GM19328 (cell line): ENCODE measurements around the gene ETHE1.

ENCODE experiments used
- ATAC-seq: cut with Tn5 transposase; IDR thresholded peaks from one replicate; pipeline ENCODE4 v1.9.1; 2021; ENCODE audit warnings: mild to moderate bottlenecking, moderate library complexity; ENCODE audit not compliant: unreplicated experiment

ETHE1 gene

GRCh38 chr19:43498233-43498842 is 28.7 kb downstream of the ETHE1 start:
- ATAC-seq: no peak

DNA sequence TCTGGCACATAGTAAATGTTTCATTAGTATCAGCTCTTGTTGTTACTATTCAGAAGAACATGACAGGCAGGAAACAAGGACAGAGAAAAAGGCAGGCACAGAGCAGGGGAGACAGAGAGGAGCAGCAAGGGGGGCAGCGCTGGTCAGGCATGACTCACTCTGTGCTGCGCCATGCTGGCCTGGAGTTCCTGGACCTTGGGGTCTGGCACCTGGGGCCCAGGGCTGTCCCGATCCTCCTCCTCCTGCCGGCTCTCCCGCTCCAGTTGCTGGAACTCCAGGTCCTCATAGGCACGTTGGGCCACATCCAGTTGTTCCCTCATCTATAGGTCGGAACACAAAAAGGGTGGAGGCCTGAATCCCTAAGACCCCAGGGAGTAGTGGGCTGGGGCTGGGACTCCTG is 30.0 kb downstream of the ETHE1 start:
- no peak for ATAC-seq

DNA sequence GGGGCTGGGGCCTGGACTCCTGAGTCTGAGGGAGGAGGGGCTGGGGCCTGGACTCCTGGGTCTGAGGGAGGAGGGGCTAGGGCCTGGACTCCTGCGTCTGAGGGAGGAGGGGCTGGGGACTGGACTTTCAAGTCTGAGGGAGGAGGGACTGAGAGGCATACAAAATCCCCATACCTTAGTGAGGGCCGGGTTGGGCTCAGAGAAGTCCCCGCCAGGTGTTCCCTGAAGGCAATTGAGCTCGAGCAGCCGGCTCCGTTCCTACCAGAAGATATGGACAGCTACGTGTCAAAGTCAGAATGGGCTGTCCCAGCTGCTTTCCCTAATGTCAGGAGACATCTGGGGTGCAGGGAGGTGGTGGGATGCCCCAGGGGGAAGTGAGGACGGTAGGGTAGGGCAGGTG is 31.9 kb downstream of the ETHE1 start:
- ATAC-seq: no peak

DNA sequence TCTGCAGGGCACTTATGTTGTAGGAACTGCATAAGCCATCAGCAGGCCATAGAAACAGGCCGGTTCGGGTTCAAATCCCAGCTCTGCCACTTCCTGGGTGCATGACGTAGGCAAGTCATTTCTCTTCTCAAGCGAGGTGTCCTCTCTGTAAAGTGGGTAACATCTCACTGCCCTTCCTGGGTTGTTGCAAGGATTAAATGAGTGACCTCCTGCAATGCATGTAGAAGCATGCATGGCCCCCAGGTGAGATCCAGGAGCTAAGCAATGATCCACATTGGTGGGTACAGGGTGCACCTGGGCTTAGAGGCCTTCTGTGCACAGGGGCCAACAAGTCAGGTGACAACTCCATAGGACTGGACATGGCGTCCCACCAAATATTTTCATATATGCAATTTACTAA is 36.2 kb downstream of the ETHE1 start:
- no peak for ATAC-seq

DNA sequence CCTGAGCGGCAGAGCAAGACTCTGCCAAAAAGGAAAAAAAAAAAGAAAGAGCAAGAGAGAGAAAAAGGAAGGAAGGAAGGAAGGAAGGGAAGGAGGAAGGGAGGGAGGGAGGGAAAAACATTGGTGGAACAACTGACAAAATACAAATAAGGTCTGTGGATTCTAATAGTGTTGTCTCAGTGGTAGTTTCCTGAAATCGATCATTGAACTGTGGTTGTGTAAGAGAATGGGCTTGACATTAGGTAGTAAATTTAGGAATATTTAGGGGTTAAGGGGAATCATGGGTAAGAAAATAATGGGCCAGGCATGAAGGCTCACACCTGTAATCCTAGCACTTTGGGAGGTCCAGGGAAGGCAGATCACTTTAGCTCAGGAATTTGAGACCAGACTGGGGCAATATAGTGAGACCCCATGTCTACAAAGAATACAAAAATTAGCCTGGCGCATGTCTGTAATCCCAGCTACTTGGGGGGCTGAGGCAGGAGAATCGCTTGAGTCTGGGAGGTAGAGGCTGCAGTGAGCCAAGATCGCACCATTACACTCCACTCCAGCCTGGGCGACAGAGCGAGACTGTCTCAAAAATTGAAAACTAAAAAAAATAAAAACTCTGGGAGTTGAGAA is 36.9 kb downstream of the ETHE1 start:
- no peak for ATAC-seq

- no peak for ATAC-seq
Observed at GRCh38 chr19:43489310-43489709, 37.7 kb downstream of the ETHE1 start.

DNA sequence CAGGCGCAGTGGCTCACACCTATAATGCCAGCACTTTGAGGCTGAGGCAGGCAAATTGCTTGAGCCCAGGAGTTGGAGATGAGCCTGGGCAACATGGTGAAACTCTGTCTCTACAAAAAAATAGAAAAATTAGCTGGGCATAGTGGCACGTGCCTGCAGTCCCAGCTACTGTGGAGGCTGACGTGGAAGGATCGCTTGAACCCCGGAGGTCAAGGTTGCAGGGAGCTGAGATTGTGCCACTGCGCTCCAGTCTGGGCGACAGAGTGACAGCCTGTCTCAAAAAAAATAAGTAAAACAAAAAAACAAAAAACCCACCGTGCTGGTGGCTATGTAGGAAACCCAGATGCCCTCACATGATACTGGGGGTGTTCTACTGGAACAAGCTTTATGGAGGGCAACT is 38.8 kb downstream of the ETHE1 start:
- no peak for ATAC-seq

- ATAC-seq: no peak
Observed at GRCh38 chr19:43486412-43486811, 40.6 kb downstream of the ETHE1 start.

DNA sequence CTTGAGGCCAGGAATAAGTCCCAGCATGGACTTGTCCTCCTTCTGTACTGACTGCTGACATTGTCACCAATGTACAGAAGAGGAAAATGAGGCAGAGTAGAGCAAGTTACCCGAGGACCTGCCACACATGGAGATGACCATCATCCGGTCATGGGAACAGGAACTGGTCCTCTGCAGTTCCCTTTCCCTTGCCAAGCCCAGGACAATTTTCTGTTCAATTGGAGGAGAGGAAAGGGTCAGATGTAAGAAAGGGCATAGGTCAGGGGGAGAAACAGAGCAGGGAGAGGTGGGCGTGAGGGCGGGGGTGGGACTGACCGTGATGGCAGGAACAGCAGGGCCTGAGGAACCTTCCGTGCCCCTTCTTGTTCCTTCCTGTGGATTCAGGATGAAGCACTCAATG is 41.0 kb downstream of the ETHE1 start:
- ATAC-seq: no peak

DNA sequence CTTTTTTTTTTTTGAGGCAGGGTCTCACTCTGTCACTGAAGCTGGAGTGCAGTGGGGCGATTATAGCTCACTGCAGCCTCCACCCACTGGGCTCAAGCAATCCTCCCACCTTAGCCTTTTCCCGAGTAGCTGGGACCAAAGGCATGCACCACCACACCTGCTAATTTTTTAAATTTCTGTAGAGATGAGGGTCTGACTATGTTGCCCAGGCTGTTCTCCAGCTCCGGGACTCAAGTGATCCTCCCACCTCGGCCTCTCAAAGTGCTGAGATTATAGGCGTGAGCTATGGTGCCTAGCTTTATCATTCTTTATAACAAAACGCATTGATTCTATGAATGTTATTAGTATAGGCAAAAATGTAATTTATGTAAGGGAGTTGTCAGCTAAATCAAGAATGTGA is 43.7 kb downstream of the ETHE1 start:
- no peak for ATAC-seq

- no peak for ATAC-seq
Observed at GRCh38 chr19:43482193-43482592, 44.8 kb downstream of the ETHE1 start.

GRCh38 chr19:43481701-43482100 is 45.3 kb downstream of the ETHE1 start:
- no peak for ATAC-seq

- ATAC-seq: no peak
Observed at GRCh38 chr19:43480574-43480973, 46.4 kb downstream of the ETHE1 start.

GRCh38 chr19:43479961-43480561 is 46.9 kb downstream of the ETHE1 start:
- no peak for ATAC-seq

DNA sequence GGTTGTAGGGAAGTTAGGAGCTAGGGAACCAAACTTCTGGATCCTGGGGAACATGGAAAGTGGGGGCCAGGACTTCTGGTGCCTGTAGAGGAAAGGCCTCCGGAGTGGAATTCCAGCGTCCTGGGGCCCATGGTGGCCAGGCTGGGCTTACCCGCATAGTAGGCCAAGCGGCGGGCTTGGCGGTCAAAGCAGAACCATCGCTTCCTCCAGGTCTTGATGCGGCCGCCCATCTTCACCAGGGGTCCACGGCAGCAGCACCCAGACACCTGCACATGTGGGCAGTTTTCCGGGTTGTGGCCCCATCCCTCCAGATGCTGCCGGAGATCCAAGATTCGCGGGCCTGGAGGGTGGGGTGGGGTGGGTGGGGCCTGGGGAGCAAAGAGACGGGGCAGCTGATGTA is 47.8 kb downstream of the ETHE1 start:
- ATAC-seq: no peak

- no peak for ATAC-seq
Observed at GRCh38 chr19:43478323-43478722, 48.7 kb downstream of the ETHE1 start.

- no peak for ATAC-seq
Observed at GRCh38 chr19:43476606-43477005, 50.4 kb downstream of the ETHE1 start.

DNA sequence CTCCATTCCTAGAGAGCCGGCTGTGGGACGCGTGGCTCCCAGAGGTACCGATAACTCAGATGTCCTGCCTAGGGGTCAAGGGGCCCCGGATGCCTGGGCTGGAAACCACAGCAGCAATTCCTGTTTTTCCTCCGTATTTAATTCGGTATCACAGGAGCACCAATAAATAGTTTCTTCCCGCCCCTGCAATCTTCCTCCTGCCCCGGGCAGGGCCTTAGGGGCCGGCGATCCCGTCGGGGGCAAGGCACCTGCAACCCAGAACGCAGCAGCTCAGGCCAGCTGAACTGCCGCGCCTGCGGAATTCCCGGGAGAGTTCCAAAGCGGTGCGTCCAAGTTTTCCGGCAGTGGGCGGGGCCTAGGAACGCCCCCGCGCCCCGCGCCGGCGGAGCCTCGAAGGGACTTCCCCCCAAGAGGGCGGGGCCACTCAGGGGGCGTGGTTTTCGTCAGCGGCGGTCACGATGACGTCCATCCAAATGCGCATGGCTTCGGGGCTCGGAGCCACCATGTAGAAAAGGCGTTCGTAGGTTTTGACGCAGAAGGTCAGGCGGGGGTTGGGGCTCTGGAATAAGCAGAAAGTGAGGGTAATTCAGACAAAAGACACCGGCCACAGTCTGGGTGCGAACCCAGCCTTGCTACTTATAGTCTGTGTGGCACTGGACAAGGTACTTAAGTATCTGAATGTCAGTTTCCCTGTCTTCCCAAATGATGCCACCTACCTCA is 51.9 kb downstream of the ETHE1 start:
- ATAC-seq: no peak

DNA sequence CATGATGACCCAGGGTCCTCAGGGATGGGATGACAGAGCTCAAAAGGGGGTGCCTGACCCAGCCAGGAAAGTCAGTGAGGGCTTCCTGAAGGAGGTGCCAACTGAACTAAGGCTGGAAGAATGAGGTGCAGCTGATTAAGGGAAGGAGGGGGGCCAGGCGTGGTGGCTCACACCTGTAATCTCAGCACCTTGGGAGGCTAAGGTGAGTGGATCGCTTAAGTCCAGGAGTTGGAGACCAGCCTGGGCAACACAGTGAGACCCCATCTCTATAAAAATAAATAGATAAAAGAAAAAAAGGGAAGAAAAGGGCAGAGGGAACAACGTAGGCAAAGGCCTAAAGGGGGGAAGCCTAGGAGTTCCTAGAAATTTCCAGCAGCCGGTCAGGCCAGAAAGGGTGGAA is 52.5 kb downstream of the ETHE1 start:
- no peak for ATAC-seq

- ATAC-seq: no peak
Observed at GRCh38 chr19:43471091-43471490, 55.9 kb downstream of the ETHE1 start.

- no peak for ATAC-seq
Observed at GRCh38 chr19:43470288-43470687, 56.7 kb downstream of the ETHE1 start.

DNA sequence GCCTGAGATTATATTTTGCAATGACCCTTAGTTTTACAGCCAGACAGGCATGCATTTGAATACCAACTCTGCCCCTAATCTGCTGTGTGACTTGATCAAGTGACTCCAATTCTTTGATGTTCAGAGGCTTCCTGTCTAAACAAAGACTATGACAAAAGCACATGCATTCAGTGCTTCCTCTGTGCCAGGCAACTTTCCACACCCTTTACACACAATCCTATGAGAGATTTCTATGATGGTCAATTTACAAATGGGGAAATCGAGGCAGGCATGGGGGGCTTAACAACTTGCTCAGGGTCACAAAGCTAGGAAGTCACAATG is 57.9 kb downstream of the ETHE1 start:
- no peak for ATAC-seq
